ENCODE data around the gene KMO. TPM values are rescaled to one million over a fixed set of nuclear protein-coding genes. Genes with fewer than 3 reads are reported as not detected.

Gene KMO
- total RNA-seq, 1 experiment from 2014 or later: not detected

- peaks cover 20% of the 10 kb centered on the region for H3K9me3 Mint-ChIP-seq
Observed at GRCh38 chr1:241637604-241638003, 105.4 kb downstream of the KMO start.

GRCh38 chr1:241638099-241638682 lies 106.0 kb downstream of the KMO start:
- peak overlapping the region; percentile 12; the same call in 1 of the 2 replicates for H3K27ac Mint-ChIP-seq
- peaks cover 18% of the 10 kb centered on the region for H3K27me3 Mint-ChIP-seq (ENCODE audit: low read depth)
- H3K36me3 Mint-ChIP-seq: peaks cover 49% of the 10 kb centered on the region

More at GRCh38 chr1:241637604-241638003, 105.4 kb downstream of the KMO start:
- peaks cover 18% of the 10 kb centered on the region for H3K27me3 Mint-ChIP-seq (ENCODE audit: low read depth)
- ChIA-PET CTCF (interaction anchor here (0.6 to 1.1 kb wide), 2 partner anchors 10 to 33 kb away, joined by 3 read pairs; no protein-coding TSS in a partner anchor), POLR2A (no interaction called here)
- ATAC-seq (no peak), DNase-seq (ENCODE audit: low spot score) (no peak)
- peaks cover 46% of the 10 kb centered on the region for H3K36me3 Mint-ChIP-seq
- peaks cover 29% of the 10 kb centered on the region for H3K4me1 Mint-ChIP-seq
- no peak for TF ChIP-seq NR3C1 (CRISPR knock-in tag; conservative IDR thresholded peaks at IDR 0.05; ENCODE audit: low read depth)
- TF ChIP-seq ZNF281 (CRISPR knock-in tag; IDR thresholded peaks at IDR 0.05): no peak
- no peak for TF ChIP-seq KAT7 (CRISPR knock-in tag; IDR thresholded peaks at IDR 0.05; ENCODE audit: borderline replicate concordance)
- TF ChIP-seq RELA (CRISPR knock-in tag; IDR thresholded peaks at IDR 0.05; ENCODE audit: borderline replicate concordance): no peak
- TF ChIP-seq ZNF671 (CRISPR knock-in tag; IDR thresholded peaks at IDR 0.05): no peak
- no peak for TF ChIP-seq ESRRA (CRISPR knock-in tag; IDR thresholded peaks at IDR 0.05; ENCODE audit: borderline replicate concordance)
- TF ChIP-seq TEAD1 (CRISPR knock-in tag; IDR thresholded peaks at IDR 0.05): no peak
- no peak for TF ChIP-seq SMAD3 (CRISPR knock-in tag; IDR thresholded peaks at IDR 0.05; ENCODE audit: borderline replicate concordance)
- no peak for TF ChIP-seq FOXK1 (CRISPR knock-in tag; IDR thresholded peaks at IDR 0.05)
- TF ChIP-seq NFE2L1 (CRISPR knock-in tag; IDR thresholded peaks at IDR 0.05): no peak
- no peak for TF ChIP-seq ZSCAN18 (CRISPR knock-in tag; IDR thresholded peaks at IDR 0.05)
- TF ChIP-seq FOXP1 (CRISPR knock-in tag; IDR thresholded peaks at IDR 0.05; ENCODE audit: borderline replicate concordance): no peak
- TF ChIP-seq CREM (CRISPR knock-in tag; IDR thresholded peaks at IDR 0.05): no peak
- TF ChIP-seq MAX (CRISPR knock-in tag; IDR thresholded peaks at IDR 0.05): no peak
- no peak for TF ChIP-seq GABPB1 (CRISPR knock-in tag; IDR thresholded peaks at IDR 0.05)
- TF ChIP-seq, protein P1, sequence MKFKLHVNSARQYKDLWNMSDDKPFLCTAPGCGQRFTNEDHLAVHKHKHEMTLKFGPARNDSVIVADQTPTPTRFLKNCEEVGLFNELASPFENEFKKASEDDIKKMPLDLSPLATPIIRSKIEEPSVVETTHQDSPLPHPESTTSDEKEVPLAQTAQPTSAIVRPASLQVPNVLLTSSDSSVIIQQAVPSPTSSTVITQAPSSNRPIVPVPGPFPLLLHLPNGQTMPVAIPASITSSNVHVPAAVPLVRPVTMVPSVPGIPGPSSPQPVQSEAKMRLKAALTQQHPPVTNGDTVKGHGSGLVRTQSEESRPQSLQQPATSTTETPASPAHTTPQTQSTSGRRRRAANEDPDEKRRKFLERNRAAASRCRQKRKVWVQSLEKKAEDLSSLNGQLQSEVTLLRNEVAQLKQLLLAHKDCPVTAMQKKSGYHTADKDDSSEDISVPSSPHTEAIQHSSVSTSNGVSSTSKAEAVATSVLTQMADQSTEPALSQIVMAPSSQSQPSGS (CRISPR knock-in tag; IDR thresholded peaks at IDR 0.05; ENCODE audit: borderline replicate concordance, low read depth): no peak
- TF ChIP-seq ZNF416 (CRISPR knock-in tag; IDR thresholded peaks at IDR 0.05): no peak
- H3K4me3 Mint-ChIP-seq: peak overlapping the region; percentile 80
- H3K27ac Mint-ChIP-seq: peak overlapping the region; percentile 14; the same call in 1 of the 2 replicates

More at GRCh38 chr1:241638099-241638682, 106.0 kb downstream of the KMO start:
- ChIA-PET POLR2A (no interaction called here), CTCF (interaction anchor here (0.6 to 1.1 kb wide), 2 partner anchors 11 to 33 kb away, joined by 3 read pairs; no protein-coding TSS in a partner anchor)
- DNase-seq (ENCODE audit: low spot score) (no peak), ATAC-seq (no peak)
- TF ChIP-seq ETV6 (CRISPR knock-in tag; IDR thresholded peaks at IDR 0.05) (no peak), ZNF425 (CRISPR knock-in tag; conservative IDR thresholded peaks at IDR 0.05) (no peak), SP1 (CRISPR knock-in tag; conservative IDR thresholded peaks at IDR 0.05) (no peak), NFYB (CRISPR knock-in tag; conservative IDR thresholded peaks at IDR 0.05; ENCODE audit: low read depth) (no peak), ZNF416 (CRISPR knock-in tag; IDR thresholded peaks at IDR 0.05) (no peak), PRRX2 (CRISPR knock-in tag; IDR thresholded peaks at IDR 0.05) (no peak), PREB (CRISPR knock-in tag; IDR thresholded peaks at IDR 0.05; ENCODE audit: borderline replicate concordance) (no peak), NR3C1 (CRISPR knock-in tag; conservative IDR thresholded peaks at IDR 0.05; ENCODE audit: low read depth) (no peak), EMX1 (CRISPR knock-in tag; IDR thresholded peaks at IDR 0.05) (no peak)
- H3K4me3 Mint-ChIP-seq: peak overlapping the region; percentile 80
- peaks cover 26% of the 10 kb centered on the region for H3K4me1 Mint-ChIP-seq
- peaks cover 23% of the 10 kb centered on the region for H3K9me3 Mint-ChIP-seq

Data from WTC11 (cell line).